H9 (cell line): ENCODE data around the gene C2orf92. TPM values are rescaled to one million over a fixed set of nuclear protein-coding genes. Genes with fewer than 3 reads are reported as not detected.
"Not testable (repeated sequence)": the region's sequence is repeated elsewhere in the genome, so short reads cannot be mapped to it uniquely, and the experiment has no call there.

Experiments used
- DNase-seq: peaks from one replicate; pipeline ENCODE4 v3.0.0-alpha.2; 2017
- H2AFZ ChIP-seq: one replicate; pipeline ENCODE4 v1.6.1; 2013; ENCODE audit warnings: mild to moderate bottlenecking, low read length, control low read depth, moderate library complexity
- H2AK5ac ChIP-seq: 2 replicates; pipeline ENCODE4 v1.6.1; 2013; ENCODE audit warnings: low read length, control low read depth, mixed read lengths; ENCODE audit not compliant: insufficient read length
- H2BK120ac ChIP-seq: one replicate; pipeline ENCODE4 v1.6.1; 2013; ENCODE audit warnings: low read depth, mild to moderate bottlenecking, low read length, control low read depth, inconsistent platforms; ENCODE audit not compliant: poor library complexity, severe bottlenecking
- H2BK12ac ChIP-seq: 2 replicates; pipeline ENCODE4 v1.6.1; 2013; ENCODE audit warnings: low read length, control low read depth, mixed read lengths, low read depth; ENCODE audit not compliant: insufficient read length
- H2BK15ac ChIP-seq: 2 replicates; pipeline ENCODE4 v1.6.1; 2013; ENCODE audit warnings: low read depth, low read length, control low read depth
- H2BK20ac ChIP-seq: one replicate; pipeline ENCODE4 v1.6.1; 2013; ENCODE audit warnings: low read depth, mild to moderate bottlenecking, low read length, control low read depth, inconsistent platforms; ENCODE audit not compliant: poor library complexity, severe bottlenecking
- H2BK5ac ChIP-seq: 2 replicates; pipeline ENCODE4 v1.6.1; 2013; ENCODE audit warnings: low read length, control low read depth, mixed read lengths; ENCODE audit not compliant: insufficient read length
- H3K14ac ChIP-seq: 2 replicates; pipeline ENCODE4 v1.6.1; 2013; ENCODE audit warnings: low read length, control low read depth; ENCODE audit not compliant: insufficient read depth
- H3K18ac ChIP-seq: 2 replicates; pipeline ENCODE4 v1.6.1; 2013; ENCODE audit warnings: low read depth, mild to moderate bottlenecking, mixed read lengths, low read length, control low read depth; ENCODE audit not compliant: insufficient read length
- H3K23ac ChIP-seq: 2 replicates; pipeline ENCODE4 v1.6.1; 2013; ENCODE audit warnings: low read length, control low read depth, mixed read lengths, low read depth; ENCODE audit not compliant: insufficient read length
- H3K23me2 ChIP-seq: 2 replicates; pipeline ENCODE4 v1.6.1; 2013; ENCODE audit warnings: low read depth, mild to moderate bottlenecking, mixed read lengths, low read length, control low read depth; ENCODE audit not compliant: insufficient read length, poor library complexity, severe bottlenecking
- H3K27ac ChIP-seq: 2 replicates; pipeline ENCODE4 v1.5.1; 2013; ENCODE audit warnings: low read length, control low read depth, mixed read lengths, low read depth; ENCODE audit not compliant: insufficient read length
- H3K27me3 ChIP-seq: 2 replicates; pipeline ENCODE4 v1.6.1; 2013; ENCODE audit warnings: low read length, control low read depth, inconsistent platforms; ENCODE audit not compliant: insufficient read depth
- H3K4ac ChIP-seq: 2 replicates; pipeline ENCODE4 v1.6.1; 2013; ENCODE audit warnings: low read depth, mild to moderate bottlenecking, control low read depth, inconsistent platforms, low read length, moderate library complexity
- H3K4me1 ChIP-seq: 2 replicates; pipeline ENCODE4 v1.6.1; 2013; ENCODE audit warnings: low read length, control low read depth, inconsistent platforms; ENCODE audit not compliant: insufficient read depth
- H3K4me2 ChIP-seq: 2 replicates; pipeline ENCODE4 v1.6.1; 2013; ENCODE audit warnings: low read length, control low read depth, mixed read lengths; ENCODE audit not compliant: insufficient read length, insufficient read depth
- H3K56ac ChIP-seq: 2 replicates; pipeline ENCODE4 v1.6.1; 2013; ENCODE audit warnings: low read depth, mild to moderate bottlenecking, mixed read lengths, low read length, control low read depth; ENCODE audit not compliant: insufficient read length
- H3K79me1 ChIP-seq: 2 replicates; pipeline ENCODE4 v1.6.1; 2013; ENCODE audit warnings: low read depth, mild to moderate bottlenecking, moderate library complexity, low read length, control low read depth, inconsistent platforms; ENCODE audit not compliant: insufficient read depth, poor library complexity, severe bottlenecking
- H3K79me2 ChIP-seq: 2 replicates; pipeline ENCODE4 v1.6.1; 2013; ENCODE audit warnings: low read length, control low read depth, inconsistent platforms; ENCODE audit not compliant: insufficient read depth
- H3K9ac ChIP-seq: 2 replicates; pipeline ENCODE4 v1.6.1; 2013; ENCODE audit warnings: low read length, control low read depth, mixed read lengths; ENCODE audit not compliant: insufficient read length; ENCODE audit errors: extremely low read depth
- H3K9me3 ChIP-seq: one replicate; pipeline ENCODE4 v1.6.1; 2013; ENCODE audit warnings: low read depth, low read length, inconsistent platforms; ENCODE audit not compliant: control insufficient read depth
- H3T11ph ChIP-seq: one replicate; pipeline ENCODE4 v1.6.1; 2013; ENCODE audit warnings: mild to moderate bottlenecking, low read length, control low read depth, inconsistent platforms
- H4K20me1 ChIP-seq: one replicate; pipeline ENCODE4 v1.6.1; 2013; ENCODE audit not compliant: control insufficient read depth, insufficient read length, insufficient read depth
- H4K5ac ChIP-seq: 2 replicates; pipeline ENCODE4 v1.6.1; 2013; ENCODE audit warnings: low read depth, mild to moderate bottlenecking, mixed read lengths, low read length, control low read depth; ENCODE audit not compliant: insufficient read length
- H4K8ac ChIP-seq: replicated peaks from 2 replicates; pipeline ENCODE4 v1.6.1; 2013; ENCODE audit warnings: low read length, control low read depth, mixed read lengths, low read depth; ENCODE audit not compliant: insufficient read length
- H4K91ac ChIP-seq: 2 replicates; pipeline ENCODE4 v1.6.1; 2013; ENCODE audit warnings: low read depth, mild to moderate bottlenecking, moderate library complexity, mixed read lengths, low read length, control low read depth; ENCODE audit not compliant: insufficient read length
- H3K27ac Mint-ChIP-seq, 3 experiments: 2 replicates in 2 of 3; 3 replicates in 1 of 3; pipeline ENCODE4 v1.8.0; 2020 to 2021; ENCODE audit warnings: mixed read lengths in 3 of 3, mild to moderate bottlenecking in 1 of 3, moderate library complexity in 1 of 3
- H3K27me3 Mint-ChIP-seq: 2 replicates; pipeline ENCODE4 v1.8.0; 2021; ENCODE audit warnings: low read depth, mild to moderate bottlenecking, moderate library complexity, mixed read lengths
- H3K36me3 Mint-ChIP-seq, 3 experiments: 2 replicates in 2 of 3; 3 replicates in 1 of 3; pipeline ENCODE4 v1.8.0; 2020 to 2021; ENCODE audit warnings: low read depth in 3 of 3, mixed read lengths in 3 of 3; ENCODE audit not compliant: insufficient read depth in 1 of 3
- H3K4me1 Mint-ChIP-seq, 2 experiments: 2 replicates each; pipeline ENCODE4 v1.8.0; 2020; ENCODE audit warnings: mixed read lengths in 2 of 2
- H3K4me3 Mint-ChIP-seq, 2 experiments: 2 replicates in 1 of 2; 3 replicates in 1 of 2; pipeline ENCODE4 v1.8.0; 2020 to 2021; ENCODE audit warnings: mild to moderate bottlenecking in 2 of 2, mixed read lengths in 2 of 2, moderate library complexity in 1 of 2
- H3K9me3 Mint-ChIP-seq, 2 experiments: 2 replicates in 1 of 2; 3 replicates in 1 of 2; pipeline ENCODE4 v1.8.0; 2020; ENCODE audit warnings: mild to moderate bottlenecking in 2 of 2, mixed read lengths in 2 of 2, moderate library complexity in 1 of 2
- WGBS: extraction: QIAGEN DNeasy Blood & Tissue Kit; methylation state at CpG from one replicate; pipeline ENCODE4 v1.1.7; 2013; ENCODE audit warnings: missing lambda C conversion rate, low lambda C conversion rate, mixed read lengths; ENCODE audit not compliant: insufficient read length; ENCODE audit errors: extremely low coverage; 5-methylcytosine and 5-hydroxymethylcytosine counted together
- total RNA-seq: library from RNA; stranded (reverse); gene quantifications from 2 replicates; pipeline ENCODE4 v1.2.1, GENCODE V29; 2021
- TF ChIP-seq, protein P1 (sequence below): fragments of 200-600 bp; sonication (generic); conservative IDR thresholded peaks from 3 replicates; pipeline ENCODE4 v1.8.0; 2021; ENCODE audit warnings: antibody characterized with exemption, mild to moderate bottlenecking

Gene C2orf92
- total RNA-seq, 1 experiment from 2014 or later, result 7.3 TPM

- no peak overlapping the region for H2BK12ac ChIP-seq
- H2AFZ ChIP-seq, result no peak overlapping the region
- no peak overlapping the region for H3K56ac ChIP-seq
- no peak overlapping the region for H3K4ac ChIP-seq
- H2AK5ac ChIP-seq, result no peak overlapping the region
- no peaks in the 10 kb centered on the region for H3K79me1 ChIP-seq
- H4K5ac ChIP-seq, result no peak overlapping the region
- no peak overlapping the region for H4K91ac ChIP-seq
- H3K14ac ChIP-seq, result no peak overlapping the region
- H4K20me1 ChIP-seq, result no peaks in the 10 kb centered on the region
- TF ChIP-seq, protein P1, sequence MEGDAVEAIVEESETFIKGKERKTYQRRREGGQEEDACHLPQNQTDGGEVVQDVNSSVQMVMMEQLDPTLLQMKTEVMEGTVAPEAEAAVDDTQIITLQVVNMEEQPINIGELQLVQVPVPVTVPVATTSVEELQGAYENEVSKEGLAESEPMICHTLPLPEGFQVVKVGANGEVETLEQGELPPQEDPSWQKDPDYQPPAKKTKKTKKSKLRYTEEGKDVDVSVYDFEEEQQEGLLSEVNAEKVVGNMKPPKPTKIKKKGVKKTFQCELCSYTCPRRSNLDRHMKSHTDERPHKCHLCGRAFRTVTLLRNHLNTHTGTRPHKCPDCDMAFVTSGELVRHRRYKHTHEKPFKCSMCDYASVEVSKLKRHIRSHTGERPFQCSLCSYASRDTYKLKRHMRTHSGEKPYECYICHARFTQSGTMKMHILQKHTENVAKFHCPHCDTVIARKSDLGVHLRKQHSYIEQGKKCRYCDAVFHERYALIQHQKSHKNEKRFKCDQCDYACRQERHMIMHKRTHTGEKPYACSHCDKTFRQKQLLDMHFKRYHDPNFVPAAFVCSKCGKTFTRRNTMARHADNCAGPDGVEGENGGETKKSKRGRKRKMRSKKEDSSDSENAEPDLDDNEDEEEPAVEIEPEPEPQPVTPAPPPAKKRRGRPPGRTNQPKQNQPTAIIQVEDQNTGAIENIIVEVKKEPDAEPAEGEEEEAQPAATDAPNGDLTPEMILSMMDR, result no peak
- no peaks in the 10 kb centered on the region for H3K4me1 ChIP-seq
- H3K9me3 ChIP-seq, result no peaks in the 10 kb centered on the region
- no peaks in the 10 kb centered on the region; the same call in 1 of the 2 replicates for H3K27me3 ChIP-seq
- H4K8ac ChIP-seq, result no peak overlapping the region
- H2BK20ac ChIP-seq, result no peak overlapping the region
- H3K9me3 Mint-ChIP-seq, result no peaks in the 10 kb centered on the region
- WGBS, result no CpG with 5 or more reads among the region's 7 CpGs
- no peak for DNase-seq
- H3K4me3 Mint-ChIP-seq, result no peak overlapping the region
- H3K4me1 Mint-ChIP-seq, result peaks cover 6 to 10% of the 10 kb centered on the region in 2 experiments
- no peak overlapping the region for H3K27ac ChIP-seq
- H3K36me3 Mint-ChIP-seq, result peaks cover 0 to under 1% (median 0%) of the 10 kb centered on the region in 3 experiments; a peak in 1 of 7 replicates
- no peak overlapping the region for H3K9ac ChIP-seq
- no peak overlapping the region for H3K4me2 ChIP-seq
- no peak overlapping the region for H2BK15ac ChIP-seq
- H3K18ac ChIP-seq, result no peak overlapping the region
- H3K23me2 ChIP-seq, result no peaks in the 10 kb centered on the region
- no peak overlapping the region for H3K27ac Mint-ChIP-seq
- no peak overlapping the region for H3K23ac ChIP-seq
- no peak overlapping the region for H2BK120ac ChIP-seq
- H2BK5ac ChIP-seq, result no peak overlapping the region
- no peak overlapping the region for H3T11ph ChIP-seq
- H3K79me2 ChIP-seq, result no peaks in the 10 kb centered on the region
- H3K27me3 Mint-ChIP-seq, result no peaks in the 10 kb centered on the region
Measured at GRCh38 chr2:97671526-97671925, 2.0 kb downstream of the C2orf92 start.

DNA sequence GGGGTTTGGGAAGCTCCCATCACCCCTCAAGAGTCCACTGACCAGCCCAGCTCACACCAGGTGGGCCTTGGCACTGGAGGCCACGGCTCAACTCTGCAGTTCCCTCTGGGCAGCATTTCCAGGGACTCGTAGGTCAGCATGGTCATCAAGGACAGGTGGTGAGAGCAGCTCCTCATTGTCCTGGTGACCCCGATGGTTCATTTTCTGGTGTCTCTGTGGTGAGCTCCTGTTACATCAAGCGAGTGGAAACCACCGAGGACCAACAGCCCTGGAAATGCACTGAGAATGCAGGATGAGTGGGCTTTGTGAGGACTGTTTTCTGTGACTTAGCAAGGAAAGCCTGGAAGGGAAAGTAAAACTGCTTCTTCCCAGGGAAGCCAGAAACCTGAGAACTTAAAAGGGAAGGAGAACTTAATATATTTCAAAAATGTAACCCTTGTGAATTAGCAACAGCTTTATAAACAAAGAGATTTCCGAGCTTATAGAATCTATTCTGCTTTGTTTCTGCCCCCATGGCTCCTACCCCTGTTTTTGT is 3.2 kb downstream of the C2orf92 start:
- not testable (repeated sequence) for H2BK20ac ChIP-seq, H4K5ac ChIP-seq, H3K27ac ChIP-seq, H3K4me3 Mint-ChIP-seq, H3K79me1 ChIP-seq, H2AK5ac ChIP-seq, H3K23ac ChIP-seq, H2BK120ac ChIP-seq, DNase-seq, H3K9me3 Mint-ChIP-seq, H3K18ac ChIP-seq, H3T11ph ChIP-seq, H3K9ac ChIP-seq, H4K8ac ChIP-seq, H3K4me1 Mint-ChIP-seq, H3K23me2 ChIP-seq, H3K14ac ChIP-seq, H2BK5ac ChIP-seq, H3K4ac ChIP-seq, H2BK12ac ChIP-seq, H3K9me3 ChIP-seq, H2BK15ac ChIP-seq, H4K20me1 ChIP-seq, H3K56ac ChIP-seq, H3K27ac Mint-ChIP-seq, H3K4me1 ChIP-seq, H3K79me2 ChIP-seq, H3K27me3 Mint-ChIP-seq, H2AFZ ChIP-seq, H3K27me3 ChIP-seq, H4K91ac ChIP-seq, H3K4me2 ChIP-seq
- peaks cover 0 to 12% (median 2%) of the 10 kb centered on the region in 3 experiments; a peak in 3 of 7 replicates for H3K36me3 Mint-ChIP-seq
- WGBS, result no CpG with 5 or more reads among the region's 6 CpGs
